HTERT RPE-1 (cell line): ENCODE data around the gene C1orf210.

ENCODE experiments used
- in situ Hi-C: fragments of 300-500 bp; cut with MboI; formaldehyde crosslinking; loops from 4 replicates; pipeline ENCODE4 v1.14.3; 2020; ENCODE audit warnings: low sequenced_read_pairs

Gene C1orf210

GRCh38 chr1:43296207-43296606 is 10.8 kb upstream of the C1orf210 start:
- in situ Hi-C loops = no loop called here

DNA sequence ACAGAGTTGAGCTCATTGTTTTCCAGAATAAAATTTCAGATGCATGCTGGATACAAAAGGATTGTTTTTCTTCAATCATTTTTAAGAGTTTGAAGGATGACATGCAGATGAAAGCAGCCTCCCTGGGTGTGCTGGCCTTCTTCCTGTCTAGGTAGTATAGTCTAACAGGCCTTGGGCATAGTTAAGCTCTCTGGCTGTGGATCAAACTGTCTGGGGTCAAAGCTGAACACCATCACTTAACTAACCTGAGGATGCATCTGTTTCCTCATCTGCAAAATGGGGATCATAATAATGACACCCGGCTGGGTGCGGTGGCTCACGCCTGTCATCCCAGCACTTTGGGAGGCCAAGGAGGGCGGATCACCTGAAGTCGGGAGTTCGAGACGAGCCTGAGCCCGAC is 9.4 kb upstream of the C1orf210 start:
- in situ Hi-C loops = no loop called here

GRCh38 chr1:43293896-43294760 is 8.7 kb upstream of the C1orf210 start:
- in situ Hi-C loops = no loop called here

- in situ Hi-C loops = no loop called here
Measured at GRCh38 chr1:43293176-43293575, 7.8 kb upstream of the C1orf210 start.

DNA sequence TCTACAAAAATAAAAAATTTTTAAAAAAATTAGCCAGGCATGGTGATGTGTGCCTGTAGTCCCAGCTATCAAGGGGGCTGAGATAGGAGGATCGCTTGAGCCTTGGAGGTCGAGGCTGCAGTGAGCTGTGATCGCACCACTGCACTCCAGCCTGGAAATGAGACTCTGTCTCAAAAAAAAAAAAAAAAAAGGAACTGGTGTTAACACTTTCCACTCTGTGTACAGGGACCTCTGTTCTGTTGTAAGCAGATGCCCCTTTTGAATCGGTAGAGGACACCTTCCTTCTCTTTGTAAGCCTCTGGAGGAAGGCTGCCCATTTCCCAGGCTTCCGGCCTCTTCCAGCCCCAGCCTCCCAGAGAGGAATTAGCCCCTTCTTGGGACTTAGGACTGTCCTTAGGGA is 7.3 kb upstream of the C1orf210 start:
- in situ Hi-C loops = no loop called here

GRCh38 chr1:43292216-43292615 is 6.8 kb upstream of the C1orf210 start:
- in situ Hi-C loops = no loop called here

DNA sequence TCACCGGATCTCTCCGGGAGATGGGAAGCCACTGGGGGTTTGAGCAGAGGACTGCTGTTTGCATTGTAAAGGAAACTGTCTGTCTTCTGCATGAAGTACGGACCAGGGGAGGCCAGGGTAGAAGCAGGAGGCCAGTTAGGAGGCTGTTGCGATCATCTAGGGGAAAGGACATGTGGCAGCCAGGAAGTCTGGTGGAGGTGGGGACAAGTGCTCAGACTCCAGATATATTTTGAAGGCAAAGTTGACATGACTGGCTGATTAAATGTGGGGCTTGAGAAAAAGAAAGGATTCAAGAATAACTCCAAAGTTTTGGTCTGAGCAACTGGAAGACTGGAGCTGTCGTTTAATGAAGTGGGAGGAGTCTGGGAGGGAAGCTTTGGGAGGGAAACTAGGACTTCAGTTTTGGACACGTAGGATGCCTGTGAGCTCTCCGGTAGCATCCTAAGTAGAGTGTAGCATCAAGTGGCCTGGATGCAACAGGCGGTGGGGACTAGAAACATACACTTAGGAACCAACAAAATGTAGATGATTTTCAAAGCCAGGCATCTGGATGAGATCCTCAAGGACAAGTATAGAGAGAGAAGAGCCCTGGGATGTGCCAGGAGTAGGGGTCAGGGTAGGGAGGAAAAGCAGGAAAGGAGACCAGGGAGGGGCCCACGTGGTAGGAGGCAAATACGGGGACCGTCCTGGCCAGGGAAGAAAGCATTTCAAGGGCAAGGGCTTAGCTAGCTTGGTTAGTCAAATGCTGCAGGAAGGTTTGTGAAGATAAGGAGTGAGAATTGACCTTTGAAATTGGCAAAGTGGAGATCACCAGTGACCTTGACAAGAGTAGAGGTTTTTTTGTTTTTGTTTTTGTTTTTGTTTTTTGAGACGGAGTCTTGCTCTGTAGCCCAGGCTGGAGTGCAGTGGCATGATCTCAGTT is 3.7 kb upstream of the C1orf210 start:
- in situ Hi-C loops = no loop called here

DNA sequence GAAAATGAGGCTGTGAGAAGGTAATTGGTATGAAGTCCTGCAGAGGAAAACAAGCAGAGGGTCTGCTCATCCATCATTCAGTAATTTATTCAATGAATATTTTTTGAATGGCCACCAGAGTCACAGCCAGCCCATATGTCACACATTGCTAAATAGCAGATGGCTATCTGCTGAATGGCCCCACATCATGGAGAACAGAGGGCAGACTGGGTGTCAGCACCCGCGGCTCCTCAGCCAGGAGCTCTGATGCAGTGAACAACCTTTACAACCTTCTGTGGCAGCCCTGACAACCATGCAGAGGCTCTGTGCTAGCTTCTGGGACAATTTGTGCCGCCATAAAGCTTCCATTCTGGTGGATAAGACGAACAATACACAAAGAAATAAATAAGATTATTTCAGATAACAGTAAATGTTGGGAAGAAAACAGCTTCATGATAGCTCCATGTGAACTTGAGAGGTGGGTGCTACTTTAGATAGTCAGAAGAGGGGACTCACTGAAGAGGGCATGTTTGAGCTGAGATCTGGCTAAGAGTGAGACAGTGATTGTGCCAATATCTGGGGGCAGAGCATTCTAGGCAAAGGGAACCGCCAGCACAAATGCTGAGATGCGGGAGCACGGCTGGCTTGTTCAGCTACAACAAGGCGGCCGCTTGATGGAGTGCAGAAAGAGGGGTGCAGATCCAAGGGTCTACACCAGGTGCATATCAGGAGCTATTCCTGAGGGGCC is 2.8 kb upstream of the C1orf210 start:
- in situ Hi-C loops = no loop called here

DNA sequence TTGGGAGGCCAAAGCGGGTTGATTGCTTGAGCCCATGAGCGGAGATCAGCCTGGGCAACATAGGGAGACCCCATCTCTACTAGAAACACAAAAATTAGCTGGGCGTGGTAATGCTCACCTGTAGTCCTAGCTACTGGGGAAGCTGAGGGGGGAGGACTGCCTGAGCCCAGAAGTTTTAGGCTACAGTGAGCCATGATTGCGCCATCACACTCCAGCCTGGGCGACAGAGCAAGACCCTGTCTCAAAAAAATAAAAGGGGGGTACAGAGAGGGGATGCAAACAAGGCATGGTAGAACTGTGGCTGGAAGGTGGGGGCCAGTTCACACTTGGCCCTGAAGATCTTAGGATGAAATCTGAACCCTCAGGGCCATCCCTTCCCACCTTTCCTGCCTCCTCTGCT is 1.2 kb upstream of the C1orf210 start:
- in situ Hi-C loops = no loop called here

GRCh38 chr1:43286115-43286514 is 734 bp upstream of the C1orf210 start:
- in situ Hi-C loops = no loop called here

DNA sequence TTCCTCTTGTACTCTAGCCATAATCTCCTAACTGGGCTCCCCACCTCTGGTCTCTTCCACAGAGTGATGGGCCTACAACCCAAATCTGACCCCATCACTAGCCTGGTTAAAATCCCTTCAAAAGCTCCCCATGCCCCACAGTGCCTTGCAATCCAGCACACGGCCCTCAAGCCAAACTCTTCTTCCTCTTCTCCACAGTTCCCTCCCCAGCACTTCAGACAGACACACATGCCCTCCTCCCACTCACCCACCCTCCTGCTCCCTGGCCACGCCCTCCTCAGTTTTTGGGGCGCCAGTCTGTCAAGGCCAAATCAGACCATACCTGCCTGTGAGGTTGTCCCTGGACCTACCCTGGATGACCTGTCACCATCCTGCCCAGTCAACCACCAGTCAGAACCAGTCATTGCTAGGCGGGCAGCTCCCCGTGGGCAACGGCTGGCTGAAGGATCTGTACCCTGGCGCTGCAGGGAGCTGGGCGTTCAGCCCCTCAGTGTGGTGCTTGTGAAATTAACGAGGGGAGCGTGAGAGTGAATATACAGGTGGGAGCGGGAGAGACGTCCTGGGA is 753 bp downstream of the C1orf210 start:
- in situ Hi-C loops = no loop called here

- in situ Hi-C loops = no loop called here
Measured at GRCh38 chr1:43284065-43284464, 1.3 kb downstream of the C1orf210 start.

GRCh38 chr1:43282220-43283195 is 2.9 kb downstream of the C1orf210 start:
- in situ Hi-C loops = no loop called here

DNA sequence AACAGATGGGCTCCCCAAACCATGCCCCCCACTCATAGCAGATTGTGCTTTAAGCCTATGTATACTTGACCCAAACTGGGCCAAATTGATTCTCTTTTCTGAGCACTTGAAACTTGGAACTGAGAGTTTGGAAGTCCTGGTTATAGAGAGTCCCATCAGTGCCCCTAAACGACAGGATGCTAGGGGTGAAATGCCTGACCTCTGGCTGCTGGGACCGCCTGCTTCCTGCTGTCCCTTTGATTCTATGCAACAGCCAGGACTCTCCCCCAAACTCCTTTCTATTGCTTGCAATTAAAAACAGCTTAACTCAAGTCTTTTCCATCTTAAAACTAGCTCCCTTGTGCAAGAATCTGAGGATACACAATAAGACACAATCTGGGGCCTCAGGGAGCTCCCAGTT is 4.7 kb downstream of the C1orf210 start:
- in situ Hi-C loops = no loop called here

GRCh38 chr1:43279666-43280065 is 5.7 kb downstream of the C1orf210 start:
- in situ Hi-C loops = no loop called here

- in situ Hi-C loops = no loop called here
Measured at GRCh38 chr1:43279161-43279560, 6.2 kb downstream of the C1orf210 start.

GRCh38 chr1:43277116-43277876 is 8.1 kb downstream of the C1orf210 start:
- in situ Hi-C loops = no loop called here

DNA sequence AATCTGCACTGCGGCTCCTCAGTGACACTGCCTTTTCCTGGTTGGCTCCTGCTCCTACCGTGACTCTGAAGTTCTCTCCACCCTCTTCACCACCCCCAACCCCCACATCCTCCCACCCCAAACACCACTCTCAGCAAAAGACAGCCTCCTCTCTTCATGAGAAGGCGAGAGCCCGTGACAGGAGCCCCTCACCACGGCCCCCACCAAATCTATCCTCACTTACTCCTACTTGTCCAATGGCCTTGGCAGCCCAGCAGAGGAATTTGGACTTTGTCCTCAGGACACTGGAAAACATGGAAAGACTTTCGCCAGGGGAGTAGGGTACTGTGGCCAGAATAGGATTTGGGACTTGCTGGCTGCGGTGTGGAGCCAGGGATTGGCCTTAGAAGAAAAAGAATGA is 8.7 kb downstream of the C1orf210 start:
- in situ Hi-C loops = no loop called here
